Measurements from ENCODE around the gene PKP3.

GRCh38 chr11:417652-418342, 23.8 kb downstream of the PKP3 start:
- TF ChIP-seq EZH2 (IDR thresholded peaks at IDR 0.05; ENCODE audit: low read length) = no peak
- TF ChIP-seq, protein P1, sequence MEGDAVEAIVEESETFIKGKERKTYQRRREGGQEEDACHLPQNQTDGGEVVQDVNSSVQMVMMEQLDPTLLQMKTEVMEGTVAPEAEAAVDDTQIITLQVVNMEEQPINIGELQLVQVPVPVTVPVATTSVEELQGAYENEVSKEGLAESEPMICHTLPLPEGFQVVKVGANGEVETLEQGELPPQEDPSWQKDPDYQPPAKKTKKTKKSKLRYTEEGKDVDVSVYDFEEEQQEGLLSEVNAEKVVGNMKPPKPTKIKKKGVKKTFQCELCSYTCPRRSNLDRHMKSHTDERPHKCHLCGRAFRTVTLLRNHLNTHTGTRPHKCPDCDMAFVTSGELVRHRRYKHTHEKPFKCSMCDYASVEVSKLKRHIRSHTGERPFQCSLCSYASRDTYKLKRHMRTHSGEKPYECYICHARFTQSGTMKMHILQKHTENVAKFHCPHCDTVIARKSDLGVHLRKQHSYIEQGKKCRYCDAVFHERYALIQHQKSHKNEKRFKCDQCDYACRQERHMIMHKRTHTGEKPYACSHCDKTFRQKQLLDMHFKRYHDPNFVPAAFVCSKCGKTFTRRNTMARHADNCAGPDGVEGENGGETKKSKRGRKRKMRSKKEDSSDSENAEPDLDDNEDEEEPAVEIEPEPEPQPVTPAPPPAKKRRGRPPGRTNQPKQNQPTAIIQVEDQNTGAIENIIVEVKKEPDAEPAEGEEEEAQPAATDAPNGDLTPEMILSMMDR (optimal IDR thresholded peaks at IDR 0.05 in 1 of 3, IDR thresholded peaks at IDR 0.05 in 1 of 3, conservative IDR thresholded peaks at IDR 0.05 in 1 of 3; ENCODE audit: extremely low read depth in 1 of 3, insufficient read depth in 2 of 3, low read length in 3 of 3) = no peak
